CD14-positive monocyte (primary cell): ENCODE results near the gene JCAD. TPM values are rescaled to one million over a fixed set of nuclear protein-coding genes. Genes with fewer than 3 reads are reported as not detected.

ENCODE experiments used
- DNase-seq, 3 donors: peaks; one replicate each; pipeline ENCODE4 v3.0.0-alpha.2; 2011 to 2022
- H2AFZ ChIP-seq: 2 replicates; pipeline ENCODE4 v1.6.0; 2012; ENCODE audit warnings: mild to moderate bottlenecking, low read depth, low read length, inconsistent platforms; ENCODE audit not compliant: insufficient read depth, poor library complexity, severe bottlenecking
- H3K27ac ChIP-seq, 2 donors: 1 replicate in 1 of 2; 2 replicates in 1 of 2; pipeline ENCODE4 v1.5.1; 2012 to 2013; ENCODE audit warnings: low read length in 2 of 2, control low read depth in 1 of 2, inconsistent platforms in 1 of 2, low read depth in 1 of 2, mild to moderate bottlenecking in 1 of 2
- H3K27me3 ChIP-seq, 2 donors: one replicate each; pipeline versions ENCODE4 v1.6.0 to v1.6.1; 2011 to 2013; ENCODE audit warnings: low read length in 2 of 2; ENCODE audit not compliant: control insufficient read depth in 2 of 2, insufficient read depth in 2 of 2
- H3K36me3 ChIP-seq, 2 donors: replicated peaks in 1 of 2; 1 replicate in 1 of 2; 2 replicates in 1 of 2; pipeline versions ENCODE4 v1.5.1 to v1.6.1; 2012 to 2013; ENCODE audit warnings: low read length in 2 of 2, control low read depth in 1 of 2, inconsistent platforms in 1 of 2, mild to moderate bottlenecking in 1 of 2; ENCODE audit not compliant: insufficient read depth in 2 of 2, control insufficient read depth in 1 of 2
- H3K4me1 ChIP-seq, 2 donors: 1 replicate in 1 of 2; 2 replicates in 1 of 2; pipeline versions ENCODE4 v1.5.1 to v1.6.1; 2012 to 2013; ENCODE audit warnings: low read length in 2 of 2, control low read depth in 1 of 2, inconsistent platforms in 1 of 2, mild to moderate bottlenecking in 1 of 2, moderate library complexity in 1 of 2; ENCODE audit not compliant: insufficient read depth in 2 of 2, control insufficient read depth in 1 of 2
- H3K4me2 ChIP-seq: replicated peaks from 2 replicates; pipeline ENCODE3; 2012; ENCODE audit warnings: low read length, moderate library complexity, mild to moderate bottlenecking; ENCODE audit not compliant: poor library complexity, severe bottlenecking; ENCODE audit errors: extremely low read depth
- H3K4me3 ChIP-seq, 3 experiments: fragments of 200-600 bp in 1 of 3; sonication (generic) in 1 of 3; replicated peaks in 1 of 3; 1 replicate in 2 of 3; 2 replicates in 1 of 3; pipeline ENCODE4 v1.5.1; 2011 to 2013; ENCODE audit warnings: low read length in 3 of 3, mild to moderate bottlenecking in 3 of 3, control low read depth in 2 of 3, low read depth in 2 of 3, inconsistent platforms in 1 of 3, moderate library complexity in 1 of 3
- H3K79me2 ChIP-seq: 2 replicates; pipeline ENCODE4 v1.6.0; 2012; ENCODE audit warnings: mild to moderate bottlenecking, control low read depth, inconsistent platforms, low read length, moderate library complexity; ENCODE audit not compliant: insufficient read depth
- H3K9ac ChIP-seq: 2 replicates; pipeline ENCODE4 v1.6.0; 2017; ENCODE audit warnings: low read length, mild to moderate bottlenecking; ENCODE audit not compliant: insufficient read depth, poor library complexity, severe bottlenecking
- H3K9me3 ChIP-seq, 2 donors: replicated peaks in 1 of 2; 1 replicate in 1 of 2; 2 replicates in 1 of 2; pipeline versions ENCODE4 v1.5.1 to v1.6.1; 2012 to 2013; ENCODE audit warnings: low read length in 2 of 2, control low read depth in 1 of 2; ENCODE audit not compliant: control insufficient read depth in 1 of 2, insufficient read depth in 1 of 2
- H4K20me1 ChIP-seq: 2 replicates; pipeline ENCODE4 v1.6.0; 2012; ENCODE audit warnings: mild to moderate bottlenecking, low read length, control low read depth, moderate library complexity; ENCODE audit not compliant: insufficient read depth
- H3K27ac Mint-ChIP-seq, 7 donors: one replicate each; pipeline ENCODE4 v1.8.0; 2020; ENCODE audit warnings: mild to moderate bottlenecking in 7 of 7, mixed read lengths in 7 of 7, moderate library complexity in 6 of 7, inconsistent platforms in 2 of 7
- H3K27me3 Mint-ChIP-seq, 3 donors: one replicate each; pipeline ENCODE4 v1.8.0; 2021 to 2022; ENCODE audit warnings: low read depth in 3 of 3, mild to moderate bottlenecking in 3 of 3, mixed read lengths in 3 of 3, moderate library complexity in 3 of 3, inconsistent platforms in 1 of 3
- H3K36me3 Mint-ChIP-seq, 2 donors: one replicate each; pipeline ENCODE4 v1.8.0; 2020; ENCODE audit warnings: mixed read lengths in 2 of 2, inconsistent platforms in 1 of 2, mild to moderate bottlenecking in 1 of 2
- H3K4me1 Mint-ChIP-seq: one replicate; pipeline ENCODE4 v1.8.0; 2020; ENCODE audit warnings: mild to moderate bottlenecking, mixed read lengths
- H3K4me3 Mint-ChIP-seq, 2 donors: one replicate each; pipeline ENCODE4 v1.8.0; 2020; ENCODE audit warnings: mild to moderate bottlenecking in 2 of 2, mixed read lengths in 2 of 2, moderate library complexity in 1 of 2
- H3K9me3 Mint-ChIP-seq, 7 donors: one replicate each; pipeline ENCODE4 v1.8.0; 2020 to 2022; ENCODE audit warnings: mixed read lengths in 7 of 7, mild to moderate bottlenecking in 6 of 7, moderate library complexity in 6 of 7, inconsistent platforms in 2 of 7
- WGBS: methylation state at CpG from one replicate; pipeline ENCODE4 v1.1.5; 2013; ENCODE audit warnings: missing lambda C conversion rate; ENCODE audit not compliant: insufficient coverage; 5-methylcytosine and 5-hydroxymethylcytosine counted together
- intact Hi-C, 2 donors: fragments of 100-400 bp; cut with micrococcal nuclease; formaldehyde crosslinking; loops; one replicate each; pipeline versions ENCODE4 v1.15.0 to v1.15.1; 2023
- polyA plus RNA-seq, 3 donors: library from polyadenylated mRNA; depleted of rRNA in 1 of 3; unstranded in 2 of 3; stranded (reverse) in 1 of 3; fragments of 300-500 nt in 2 of 3; fragments of >200 nt in 1 of 3; fragmentation: Illumina TruSeq in 2 of 3; gene quantifications; 1 replicate in 2 of 3; 2 replicates in 1 of 3; pipeline ENCODE4 v1.2.3, GENCODE V29; 2012 to 2021
- TF ChIP-seq, protein P1 (sequence below): fragments of 200-600 bp; IDR thresholded peaks from one replicate; pipeline ENCODE4 v1.8.0; 2022; ENCODE audit warnings: antibody characterized with exemption, mild to moderate bottlenecking

JCAD gene
- polyA plus RNA-seq, 3 donors = not detected

DNA sequence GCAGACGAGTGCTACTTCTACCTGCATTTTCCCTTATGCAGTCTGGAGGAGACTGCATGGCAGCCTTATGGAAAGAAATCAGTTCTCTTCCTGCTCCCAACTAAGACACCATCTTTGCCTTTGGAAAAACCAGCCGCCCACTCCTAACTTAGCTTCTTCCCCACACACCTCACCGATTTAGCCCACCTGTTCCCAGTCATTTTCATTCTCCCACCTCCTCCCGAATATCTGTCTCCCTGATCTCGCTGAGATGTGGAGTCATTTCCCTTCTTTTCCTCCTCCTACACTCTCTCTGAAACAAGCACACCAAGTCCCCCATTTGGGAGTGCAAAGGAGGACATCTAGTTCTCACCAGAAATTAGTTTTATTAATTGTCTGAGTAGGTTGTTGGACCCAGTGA, 35.2 kb upstream of the JCAD start:
- no peaks in the 10 kb centered on the region for H3K9me3 ChIP-seq
- H3K27ac ChIP-seq = no peak overlapping the region
- no peaks in the 10 kb centered on the region for H3K27me3 ChIP-seq
- no peak overlapping the region for H3K27ac Mint-ChIP-seq
- no peaks in the 10 kb centered on the region for H3K79me2 ChIP-seq
- no peaks in the 10 kb centered on the region for H3K36me3 ChIP-seq
- WGBS = 91% methylated on average over 5 of the region's 5 CpGs
- no peaks in the 10 kb centered on the region for H3K36me3 Mint-ChIP-seq
- peak overlapping the region in 1 of 2 donors; percentile 31 for H3K4me3 Mint-ChIP-seq
- peaks cover 2 to 9% (median 3%) of the 10 kb centered on the region in 3 donors for H3K27me3 Mint-ChIP-seq
- TF ChIP-seq, protein P1, sequence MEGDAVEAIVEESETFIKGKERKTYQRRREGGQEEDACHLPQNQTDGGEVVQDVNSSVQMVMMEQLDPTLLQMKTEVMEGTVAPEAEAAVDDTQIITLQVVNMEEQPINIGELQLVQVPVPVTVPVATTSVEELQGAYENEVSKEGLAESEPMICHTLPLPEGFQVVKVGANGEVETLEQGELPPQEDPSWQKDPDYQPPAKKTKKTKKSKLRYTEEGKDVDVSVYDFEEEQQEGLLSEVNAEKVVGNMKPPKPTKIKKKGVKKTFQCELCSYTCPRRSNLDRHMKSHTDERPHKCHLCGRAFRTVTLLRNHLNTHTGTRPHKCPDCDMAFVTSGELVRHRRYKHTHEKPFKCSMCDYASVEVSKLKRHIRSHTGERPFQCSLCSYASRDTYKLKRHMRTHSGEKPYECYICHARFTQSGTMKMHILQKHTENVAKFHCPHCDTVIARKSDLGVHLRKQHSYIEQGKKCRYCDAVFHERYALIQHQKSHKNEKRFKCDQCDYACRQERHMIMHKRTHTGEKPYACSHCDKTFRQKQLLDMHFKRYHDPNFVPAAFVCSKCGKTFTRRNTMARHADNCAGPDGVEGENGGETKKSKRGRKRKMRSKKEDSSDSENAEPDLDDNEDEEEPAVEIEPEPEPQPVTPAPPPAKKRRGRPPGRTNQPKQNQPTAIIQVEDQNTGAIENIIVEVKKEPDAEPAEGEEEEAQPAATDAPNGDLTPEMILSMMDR = no peak
- H3K9ac ChIP-seq = no peak overlapping the region
- no peak for DNase-seq
- H3K4me1 ChIP-seq = no peaks in the 10 kb centered on the region
- no peak overlapping the region for H3K4me3 ChIP-seq
- no peak overlapping the region for H2AFZ ChIP-seq
- intact Hi-C loops = no loop called here
- no peaks in the 10 kb centered on the region for H3K4me1 Mint-ChIP-seq
- H4K20me1 ChIP-seq = no peaks in the 10 kb centered on the region
- H3K9me3 Mint-ChIP-seq = no peaks in the 10 kb centered on the region
- no peak overlapping the region for H3K4me2 ChIP-seq

DNA sequence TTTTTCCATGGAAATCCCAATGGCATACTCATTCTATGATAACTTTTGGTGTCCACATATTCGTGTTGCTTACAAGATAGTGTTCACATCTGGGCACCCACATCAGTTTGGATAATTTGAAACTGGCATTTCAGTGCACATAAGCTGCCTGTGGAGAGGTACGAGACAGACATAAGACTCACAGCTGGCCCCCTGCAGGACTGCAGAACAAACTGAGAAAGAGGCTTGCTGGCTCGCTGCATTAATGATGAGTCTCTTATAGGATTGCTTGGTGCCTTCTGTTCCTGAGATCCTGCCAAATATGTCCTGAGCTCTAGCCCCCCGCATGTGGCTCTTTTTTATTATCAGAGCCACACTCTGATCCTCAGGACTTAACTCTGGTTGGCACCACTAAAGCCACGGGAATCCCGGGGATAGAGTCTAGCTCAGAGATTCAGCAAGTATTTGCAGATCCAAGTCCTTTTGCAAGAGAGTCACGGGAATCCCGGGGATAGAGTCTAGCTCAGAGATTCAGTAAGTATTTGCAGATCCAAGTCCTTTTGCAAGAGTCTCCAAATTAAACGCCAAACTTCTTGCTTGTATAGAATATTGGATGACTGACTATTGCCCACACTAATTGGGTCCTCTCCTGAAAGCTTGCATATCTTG, 34.0 kb upstream of the JCAD start:
- TF ChIP-seq, protein P1 = no peak
- 97% methylated on average over 7 of the region's 9 CpGs for WGBS
- H3K4me2 ChIP-seq = no peak overlapping the region
- H3K27me3 ChIP-seq = no peaks in the 10 kb centered on the region
- no peaks in the 10 kb centered on the region for H3K36me3 ChIP-seq
- H3K27ac ChIP-seq = no peak overlapping the region
- no peaks in the 10 kb centered on the region for H3K79me2 ChIP-seq
- no peaks in the 10 kb centered on the region for H3K9me3 ChIP-seq
- no peaks in the 10 kb centered on the region for H3K4me1 Mint-ChIP-seq
- no peaks in the 10 kb centered on the region for H4K20me1 ChIP-seq
- H3K4me3 Mint-ChIP-seq = no peak overlapping the region
- H3K36me3 Mint-ChIP-seq = no peaks in the 10 kb centered on the region
- no peak for DNase-seq
- no peak overlapping the region for H3K9ac ChIP-seq
- peaks cover 2 to 12% (median 5%) of the 10 kb centered on the region in 3 donors for H3K27me3 Mint-ChIP-seq
- H3K27ac Mint-ChIP-seq = no peak overlapping the region
- H3K9me3 Mint-ChIP-seq = no peaks in the 10 kb centered on the region
- H3K4me1 ChIP-seq = no peaks in the 10 kb centered on the region
- intact Hi-C loops = no loop called here
- H3K4me3 ChIP-seq = no peak overlapping the region
- no peak overlapping the region for H2AFZ ChIP-seq
